ENCODE data around the gene RPL31.

The RPL31 gene

DNA sequence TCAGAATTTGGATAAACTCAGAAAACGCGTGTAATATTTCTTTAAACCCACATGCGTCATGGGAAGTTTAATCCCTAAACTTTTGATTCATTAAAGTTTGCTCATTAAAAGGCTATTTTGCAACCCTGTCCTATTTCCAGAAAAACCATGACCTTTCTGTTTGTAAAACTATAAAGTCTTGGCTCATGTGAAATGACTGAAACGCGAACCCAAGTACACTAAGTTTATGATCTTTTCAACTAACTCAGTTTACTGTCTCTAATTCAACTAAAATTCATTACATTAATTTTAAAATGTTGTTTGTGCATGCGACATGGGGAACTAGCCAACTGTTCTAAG, 3.9 kb upstream of the RPL31 start:
- no peak for DNase-seq

DNA sequence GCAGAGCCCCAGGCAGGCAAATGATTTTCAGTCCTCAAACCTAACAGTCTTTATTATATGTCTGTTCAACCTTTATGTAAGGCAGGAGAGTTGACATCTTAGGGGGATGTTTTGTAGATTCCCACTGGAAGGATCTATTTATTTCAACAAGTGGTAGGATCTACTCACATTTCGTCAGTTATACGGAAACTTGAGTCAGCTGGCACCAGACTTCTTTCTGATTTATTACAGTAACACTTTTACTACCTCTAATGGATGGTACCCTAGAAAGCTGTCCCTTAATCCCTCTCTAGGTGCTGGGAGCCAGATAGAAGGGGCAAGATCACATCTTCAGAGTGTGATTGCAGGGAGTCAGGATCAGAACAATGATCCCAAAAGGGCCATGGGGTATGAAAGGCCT, 2.1 kb upstream of the RPL31 start:
- DNase-seq = no peak

DNA sequence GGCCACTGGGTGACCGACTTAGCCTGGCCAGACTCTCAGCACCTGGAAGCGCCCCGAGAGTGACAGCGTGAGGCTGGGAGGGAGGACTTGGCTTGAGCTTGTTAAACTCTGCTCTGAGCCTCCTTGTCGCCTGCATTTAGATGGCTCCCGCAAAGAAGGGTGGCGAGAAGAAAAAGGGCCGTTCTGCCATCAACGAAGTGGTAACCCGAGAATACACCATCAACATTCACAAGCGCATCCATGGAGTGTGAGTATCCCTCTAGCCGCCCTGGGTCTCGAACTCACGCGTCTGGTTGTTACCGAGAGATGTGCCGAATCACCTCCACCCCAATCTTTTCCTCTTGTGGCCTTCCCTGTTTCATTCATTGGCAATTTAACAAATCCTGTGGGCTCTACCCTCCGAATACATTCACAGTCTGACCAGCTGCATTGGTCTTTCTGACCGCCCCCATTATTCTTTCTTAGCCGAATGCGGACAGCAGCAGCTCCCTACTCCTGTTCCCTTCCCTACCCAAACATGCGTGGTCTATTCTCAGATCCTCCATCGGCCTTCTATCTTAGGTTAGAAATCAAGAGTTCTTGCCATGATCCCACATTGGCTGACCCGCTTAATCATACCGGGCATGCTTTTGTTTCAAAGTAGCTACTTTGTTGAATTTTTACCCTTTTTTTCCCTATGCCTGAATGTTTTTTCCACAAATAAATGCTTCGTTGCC, 631 bp downstream of the RPL31 start:
- DNase-seq = no peak

DNA sequence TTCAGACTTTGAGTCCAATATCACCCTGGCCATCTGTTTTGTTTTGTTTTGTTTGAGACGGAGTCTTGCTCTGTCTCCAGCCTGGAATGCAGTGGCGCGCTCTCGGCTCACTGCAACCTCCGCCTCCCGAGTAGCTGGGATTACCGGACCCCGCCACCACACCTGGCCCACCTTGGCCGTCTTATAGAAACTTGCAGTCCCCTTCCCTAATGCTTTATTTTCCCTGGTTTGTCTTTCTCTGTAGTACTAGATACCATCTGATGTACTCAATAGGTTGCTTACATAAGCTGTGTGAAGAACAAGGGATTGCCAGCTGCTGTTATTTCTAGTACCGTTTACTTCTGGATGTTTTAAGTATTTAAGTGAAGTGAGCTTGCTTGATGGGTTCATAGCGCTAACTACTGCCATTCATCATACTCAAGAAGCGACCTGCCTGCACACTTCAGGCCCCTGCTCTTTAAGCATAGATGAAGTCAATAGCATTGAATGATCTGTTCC, 1.2 kb downstream of the RPL31 start:
- no peak for DNase-seq

DNA sequence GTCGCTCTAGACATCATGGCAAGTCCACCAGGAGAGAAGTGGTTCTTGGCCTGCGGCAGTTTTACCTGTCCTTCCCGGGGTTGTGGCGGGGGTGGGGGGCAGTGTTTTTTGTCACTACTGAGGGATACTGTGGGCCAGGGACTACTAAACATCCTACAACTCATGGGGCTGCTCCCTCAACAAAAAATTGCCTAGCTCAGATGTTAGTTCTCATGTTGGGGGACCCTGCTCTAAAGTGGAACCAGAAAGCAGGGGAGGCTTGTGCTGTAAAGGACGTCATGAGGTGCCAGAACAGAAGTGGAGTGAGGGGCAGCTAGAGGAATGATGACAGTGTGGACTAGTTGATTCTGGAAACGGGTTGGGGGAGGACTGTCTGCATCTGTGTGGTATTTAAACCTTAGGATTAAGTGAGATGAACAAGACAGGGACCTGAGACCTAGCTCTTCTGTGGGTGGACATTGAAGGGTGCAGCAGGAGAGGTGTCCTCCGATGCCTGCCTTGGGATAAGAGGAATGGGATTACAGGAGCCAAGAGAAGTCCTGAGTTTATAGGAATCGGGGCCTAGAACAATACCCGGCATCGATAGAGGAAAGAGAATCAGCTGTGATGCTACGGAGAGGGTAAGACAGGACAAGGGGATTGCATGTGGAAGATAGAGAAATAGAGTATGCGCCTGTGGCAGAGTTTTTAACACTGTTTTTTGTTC, 2.7 kb downstream of the RPL31 start:
- DNase-seq = no peak

DNA sequence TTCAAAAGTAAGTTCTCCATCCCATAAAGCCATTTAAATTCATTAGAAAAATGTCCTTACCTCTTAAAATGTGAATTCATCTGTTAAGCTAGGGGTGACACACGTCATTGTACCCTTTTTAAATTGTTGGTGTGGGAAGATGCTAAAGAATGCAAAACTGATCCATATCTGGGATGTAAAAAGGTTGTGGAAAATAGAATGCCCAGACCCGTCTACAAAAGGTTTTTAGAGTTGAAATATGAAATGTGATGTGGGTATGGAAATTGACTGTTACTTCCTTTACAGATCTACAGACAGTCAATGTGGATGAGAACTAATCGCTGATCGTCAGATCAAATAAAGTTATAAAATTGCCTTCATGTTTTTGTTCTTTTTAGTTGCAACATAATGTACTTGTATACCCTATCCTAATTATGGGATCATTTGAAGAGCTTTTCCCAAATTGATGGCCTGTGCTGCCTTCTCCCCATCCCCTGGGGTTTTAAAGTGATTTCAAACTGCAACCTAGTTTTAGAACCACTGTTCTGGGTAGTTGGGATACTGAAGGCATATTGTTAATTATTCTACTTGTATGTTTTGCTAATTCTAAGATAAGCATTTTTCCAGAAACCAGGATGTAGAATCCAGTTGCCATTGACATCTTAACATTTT, 4.1 kb downstream of the RPL31 start:
- DNase-seq = no peak

DNA sequence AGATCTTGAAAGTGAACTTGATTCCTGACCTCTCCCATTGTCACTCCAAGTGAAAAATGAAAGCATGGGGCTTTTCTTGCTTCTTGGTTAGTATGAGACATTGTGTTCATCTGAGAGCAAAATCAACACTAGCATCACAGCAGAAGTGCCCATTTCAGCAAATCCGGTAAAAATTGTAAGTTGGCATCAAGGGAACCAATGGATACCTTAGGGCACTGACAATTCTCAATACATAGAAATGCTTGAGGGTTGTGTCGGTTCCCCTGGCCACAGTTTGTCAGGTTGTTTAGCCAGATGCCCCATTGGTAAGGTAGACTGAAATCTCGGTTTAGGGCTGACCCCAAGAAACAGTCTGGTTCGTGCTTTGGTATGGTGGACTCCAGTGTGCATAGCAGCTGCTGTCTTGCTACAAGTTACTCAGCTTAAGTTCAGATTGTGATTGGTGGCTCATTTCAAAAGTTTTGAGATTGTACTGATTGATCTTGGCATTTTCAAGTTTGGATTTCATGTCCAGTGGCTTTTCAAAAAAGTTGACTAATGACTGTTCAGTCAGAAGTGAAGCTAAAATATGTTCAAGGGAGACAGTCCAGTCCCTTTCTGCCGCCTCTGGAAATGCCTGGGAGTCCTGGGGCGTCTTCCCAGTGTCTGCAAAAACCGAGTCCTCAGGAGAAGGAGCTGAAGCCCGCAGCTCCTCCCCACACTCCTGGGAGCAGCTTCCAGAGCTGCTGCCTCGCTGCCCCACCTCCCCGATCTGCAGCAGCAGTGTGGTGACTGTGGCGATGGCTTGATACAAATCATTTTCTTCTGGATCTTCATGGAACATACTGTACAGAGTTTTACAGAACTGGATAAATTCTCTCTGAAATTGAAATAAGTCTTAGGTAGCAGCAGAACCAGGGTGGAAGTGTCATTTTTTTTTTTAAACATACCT, 5.6 kb downstream of the RPL31 start:
- DNase-seq = no peak

DNA sequence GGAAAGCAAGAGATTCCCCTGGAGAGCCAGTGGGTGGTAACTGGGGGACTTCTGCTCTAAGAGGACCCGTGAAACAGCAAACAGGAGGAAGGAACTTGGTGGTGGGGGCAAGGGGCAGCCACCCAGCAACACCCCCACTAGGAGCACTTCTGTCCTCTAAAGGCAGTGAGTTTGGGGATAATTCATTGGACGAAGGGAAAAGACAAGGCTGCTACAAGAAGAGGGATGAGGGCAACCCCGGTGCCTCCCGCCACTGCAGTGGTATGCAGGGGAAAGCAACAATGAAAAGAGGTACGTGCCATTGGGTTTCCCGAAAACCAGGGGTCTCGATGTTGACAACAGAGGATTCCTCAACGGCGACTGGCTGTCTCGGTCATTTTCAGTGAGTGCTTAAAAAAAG, 9.1 kb downstream of the RPL31 start:
- no peak for DNase-seq

- no peak for DNase-seq
Observed at GRCh38 chr2:101012054-101012705, 10.1 kb downstream of the RPL31 start.

GRCh38 chr2:101012706-101013181, 10.7 kb downstream of the RPL31 start:
- no peak for DNase-seq

- no peak for DNase-seq
Observed at GRCh38 chr2:101014264-101014857, 12.3 kb downstream of the RPL31 start.

- no peak for DNase-seq
Observed at GRCh38 chr2:101017371-101017770, 15.3 kb downstream of the RPL31 start.

- no peak for DNase-seq
Observed at GRCh38 chr2:101018934-101019333, 16.8 kb downstream of the RPL31 start.

DNA sequence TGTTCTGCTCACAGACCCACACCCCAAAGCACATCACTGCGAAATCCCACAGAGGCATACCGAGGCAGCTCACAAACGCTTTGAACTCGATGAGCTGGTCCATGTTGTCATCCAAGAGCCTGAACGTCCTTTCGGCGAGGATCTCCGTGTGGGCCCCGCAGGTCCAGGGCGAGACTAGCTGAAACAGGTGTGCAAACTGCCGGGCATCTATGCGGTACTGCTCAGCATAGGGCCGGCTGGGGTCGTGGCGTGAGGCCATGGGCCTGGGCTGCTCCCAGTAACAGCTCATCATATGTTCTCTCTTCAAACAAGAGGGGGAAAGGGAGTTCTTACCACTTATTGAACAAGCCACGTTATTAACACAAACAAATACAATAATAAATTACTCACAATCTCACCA, 20.1 kb downstream of the RPL31 start:
- DNase-seq = no peak

DNA sequence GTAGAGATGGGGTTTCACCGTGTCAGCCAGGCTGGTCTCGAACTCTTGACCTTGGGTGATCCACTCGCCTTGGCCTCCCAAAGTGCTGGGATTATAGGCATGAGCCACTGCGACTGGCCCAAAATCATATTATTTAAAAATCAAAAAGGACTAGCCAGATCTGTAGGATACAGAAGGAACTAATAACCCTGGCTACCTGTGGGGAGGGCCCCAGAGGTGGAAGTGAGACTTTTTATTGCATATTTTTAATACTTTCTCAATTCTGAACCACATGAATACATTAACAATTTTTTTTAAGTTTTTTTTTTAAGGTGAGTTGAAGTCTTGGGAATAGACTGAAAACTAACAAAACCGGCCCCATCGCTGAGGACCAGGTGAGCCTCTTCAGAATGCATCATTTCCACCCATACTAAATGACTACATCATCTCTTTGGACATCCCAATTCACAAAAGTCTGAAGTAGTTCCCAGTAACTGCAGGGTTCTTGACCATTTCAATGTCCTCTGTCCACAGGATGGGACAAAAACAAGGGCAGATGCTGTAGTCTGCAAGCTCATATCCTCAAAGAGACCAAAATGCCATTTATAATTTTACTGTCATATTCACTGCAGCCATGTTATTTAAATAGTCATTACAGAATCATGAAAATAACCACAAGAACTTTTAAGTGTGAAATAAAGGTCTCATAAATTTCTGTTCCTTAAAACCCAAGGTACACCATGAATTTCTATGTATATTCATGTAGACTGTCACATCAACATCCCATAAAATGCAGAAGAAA, 21.4 kb downstream of the RPL31 start:
- DNase-seq = no peak

- no peak for DNase-seq
Observed at GRCh38 chr2:101025561-101025960, 23.5 kb downstream of the RPL31 start.

GRCh38 chr2:101026253-101026701, 24.2 kb downstream of the RPL31 start:
- DNase-seq = no peak

DNA sequence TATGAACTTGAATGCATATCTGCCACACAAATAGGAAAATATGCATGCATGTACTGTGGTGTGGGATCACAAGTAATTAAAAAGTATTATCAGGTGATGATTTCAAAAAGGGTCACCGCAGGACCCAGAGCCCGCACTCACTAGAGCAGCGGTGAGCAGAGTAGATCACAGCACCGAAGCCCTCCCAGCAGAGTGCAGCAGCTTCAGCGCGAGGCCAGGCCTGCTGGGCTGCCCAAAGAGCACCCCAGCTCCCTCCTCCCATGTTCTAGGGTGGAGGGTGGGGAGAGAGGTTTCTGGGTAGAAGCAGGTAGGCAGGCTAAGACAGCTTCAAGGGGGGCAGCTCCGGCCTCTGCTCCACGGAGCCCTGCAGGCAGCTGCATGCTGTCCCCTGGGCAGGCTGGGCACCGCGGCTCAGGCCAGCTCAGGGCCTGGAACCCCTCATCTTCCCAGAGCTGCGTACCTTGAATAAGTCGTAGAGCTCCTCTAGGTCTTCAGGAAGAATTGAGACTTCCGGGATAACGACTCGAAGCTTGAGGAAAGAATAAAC, 24.9 kb downstream of the RPL31 start:
- no peak for DNase-seq

GRCh38 chr2:101027852-101028251, 25.8 kb downstream of the RPL31 start:
- no peak for DNase-seq

GRCh38 chr2:101030866-101031554, 28.9 kb downstream of the RPL31 start:
- no peak for DNase-seq

Measured in activated CD4-positive, alpha-beta T cell treated with anti-CD3 and anti-CD28 coated beads for 1 hour (primary cell).